HCT116 (cell line): ENCODE measurements around the gene TGFBRAP1. TPM values are rescaled to one million over a fixed set of nuclear protein-coding genes. Genes with fewer than 3 reads are reported as not detected.

Source experiments
- ATAC-seq: fragments of 200-7000 bp; cut with Tn5 transposase; 2 replicates; pipeline ENCODE4 v1.9.1; 2020; ENCODE audit warnings: mild to moderate bottlenecking, moderate library complexity
- BruUV-seq: library from RNA; stranded (reverse); fragments of 400-500 nt; replicated peaks from 2 replicates; lab custom pipeline; 2021; lab: Mats Ljungman, UMichigan
- CTCF ChIA-PET: fragments of 300-600 bp; sonication (Branson Sonifier 250); formaldehyde crosslinking; loops from one replicate; lab custom pipeline; 2021; ENCODE audit warnings: antibody characterized with exemption; lab: Charles Lee
- POLR2A ChIA-PET: fragments of 300-600, 350-600 bp; sonication (Branson Sonifier 250); formaldehyde crosslinking; loops from one replicate; lab custom pipeline; 2021; ENCODE audit warnings: antibody characterized with exemption; lab: Charles Lee
- RAD21 ChIA-PET, 2 experiments: fragments of 300-600 bp; sonication (Branson Sonifier 250); formaldehyde crosslinking; loops; one replicate each; lab custom pipeline; 2023; ENCODE audit warnings: low total read pairs in 2 of 2; ENCODE audit not compliant: uncharacterized antibody in 2 of 2, unreplicated experiment in 2 of 2, low non-redundant PET in 1 of 2; lab: Charles Lee
- DNase-seq: peaks from one replicate; pipeline ENCODE4 v3.0.0-alpha.2; 2010; ENCODE audit warnings: low read depth, low spot score
- H2AFZ ChIP-seq: fragments of 200-600 bp; shearing (Covaris generic), sonication (generic); 2 replicates; pipeline ENCODE4 v1.6.1; 2017; ENCODE audit warnings: low read depth, mixed run types, mixed read lengths, antibody characterized with exemption, low read length; ENCODE audit not compliant: poor library complexity, severe bottlenecking
- H3K27ac ChIP-seq: 2 replicates; pipeline ENCODE4 v1.5.1; 2012; ENCODE audit warnings: low read depth, low read length
- H3K27me3 ChIP-seq: fragments of 200-600 bp; sonication (generic); 2 replicates; pipeline ENCODE4 v1.6.1; 2016; ENCODE audit warnings: mixed run types, low read length, mixed read lengths; ENCODE audit not compliant: insufficient read depth
- H3K36me3 ChIP-seq, 2 experiments: fragments of 200-500 bp in 1 of 2; fragments of 200-600 bp in 1 of 2; sonication (Bioruptor generic) in 1 of 2; sonication (generic) in 1 of 2; 2 replicates each; pipeline versions ENCODE4 v1.5.1 to v1.6.1; 2014 to 2016; ENCODE audit warnings: low read length in 2 of 2, inconsistent platforms in 1 of 2, mixed read lengths in 1 of 2, mixed run types in 1 of 2; ENCODE audit not compliant: insufficient read depth in 2 of 2, control insufficient read depth in 1 of 2
- H3K4me1 ChIP-seq, 2 experiments: fragments of 200-600 bp in 1 of 2; sonication (generic) in 1 of 2; 2 replicates each; pipeline versions ENCODE4 v1.5.1 to v1.6.1; 2012 to 2017; ENCODE audit warnings: low read length in 2 of 2, inconsistent platforms in 1 of 2, mild to moderate bottlenecking in 1 of 2, mixed read lengths in 1 of 2, mixed run types in 1 of 2, moderate library complexity in 1 of 2; ENCODE audit not compliant: insufficient read depth in 2 of 2, control insufficient read depth in 1 of 2
- H3K4me2 ChIP-seq: fragments of 200-600 bp; sonication (generic); 2 replicates; pipeline ENCODE4 v1.6.1; 2017; ENCODE audit warnings: mixed run types, low read length, mixed read lengths
- H3K4me3 ChIP-seq, 2 experiments: fragments of 200-600 bp in 1 of 2; sonication (generic) in 1 of 2; replicated peaks in 1 of 2; 2 replicates each; pipeline ENCODE4 v1.5.1; 2011 to 2016; ENCODE audit warnings: low read length in 2 of 2, control low read depth in 1 of 2, low read depth in 1 of 2, mild to moderate bottlenecking in 1 of 2, mixed read lengths in 1 of 2, mixed run types in 1 of 2
- H3K79me2 ChIP-seq: fragments of 200-600 bp; sonication (generic); 2 replicates; pipeline ENCODE4 v1.6.1; 2017; ENCODE audit warnings: mild to moderate bottlenecking, mixed run types, low read length, moderate library complexity, mixed read lengths; ENCODE audit not compliant: insufficient read depth
- H3K9ac ChIP-seq: fragments of 200-600 bp; sonication (generic); 2 replicates; pipeline ENCODE4 v1.6.1; 2016; ENCODE audit warnings: low read length, mixed read lengths
- H3K9me2 ChIP-seq: fragments of 200-600 bp; sonication (generic), shearing (Covaris generic); 2 replicates; pipeline ENCODE4 v1.6.1; 2017; ENCODE audit warnings: mixed run types, mild to moderate bottlenecking, moderate library complexity; ENCODE audit not compliant: insufficient read depth
- H3K9me3 ChIP-seq, 2 experiments: fragments of 200-500 bp in 1 of 2; fragments of 200-600 bp in 1 of 2; sonication (Bioruptor generic) in 1 of 2; sonication (generic) in 1 of 2; 2 replicates each; pipeline ENCODE4 v1.6.1; 2014 to 2017; ENCODE audit warnings: low read length in 2 of 2, mixed read lengths in 2 of 2, inconsistent platforms in 1 of 2, low read depth in 1 of 2, mild to moderate bottlenecking in 1 of 2, mixed run types in 1 of 2, moderate library complexity in 1 of 2; ENCODE audit not compliant: control insufficient read depth in 1 of 2, insufficient read depth in 1 of 2
- H4K20me1 ChIP-seq: fragments of 200-600 bp; sonication (generic), shearing (Covaris generic); 2 replicates; pipeline ENCODE4 v1.6.1; 2017; ENCODE audit warnings: mixed run types, mild to moderate bottlenecking, moderate library complexity; ENCODE audit not compliant: insufficient read depth
- ATF3 ChIP-seq: IDR thresholded peaks from 2 replicates; pipeline ENCODE4 v1.6.1; 2012
- CBX3 ChIP-seq: IDR thresholded peaks from 2 replicates; pipeline ENCODE4 v1.6.1; 2012; ENCODE audit warnings: low read depth
- CEBPB ChIP-seq: IDR thresholded peaks from 2 replicates; pipeline ENCODE4 v1.6.1; 2012; ENCODE audit warnings: low read depth
- CTCF ChIP-seq, 3 experiments: fragments of 200-600 bp in 1 of 3; sonication (generic) in 1 of 3; IDR thresholded peaks in 2 of 3; conservative IDR thresholded peaks in 1 of 3; 2 replicates each; pipeline ENCODE4 v1.5.1; 2012 to 2017; ENCODE audit warnings: low read depth in 2 of 3, low read length in 2 of 3, antibody characterized with exemption in 1 of 3, borderline replicate concordance in 1 of 3, control low read depth in 1 of 3, mild to moderate bottlenecking in 1 of 3, mixed read lengths in 1 of 3, mixed run types in 1 of 3, moderate library complexity in 1 of 3; ENCODE audit not compliant: insufficient read depth in 1 of 3
- EGR1 ChIP-seq: IDR thresholded peaks from 2 replicates; pipeline ENCODE4 v1.6.1; 2012; ENCODE audit warnings: low read depth
- ELF1 ChIP-seq: IDR thresholded peaks from 2 replicates; pipeline ENCODE4 v1.6.1; 2012; ENCODE audit warnings: low read depth, borderline replicate concordance
- EZH2 ChIP-seq: fragments of 200-600 bp; sonication (generic); IDR thresholded peaks from 2 replicates; pipeline ENCODE4 v1.6.1; 2017; ENCODE audit warnings: antibody characterized with exemption, mixed run types
- FOSL1 ChIP-seq: IDR thresholded peaks from 2 replicates; pipeline ENCODE4 v1.6.1; 2012; ENCODE audit warnings: low read depth
- MAX ChIP-seq: IDR thresholded peaks from 2 replicates; pipeline ENCODE4 v1.6.1; 2012
- POLR2AphosphoS5 ChIP-seq: IDR thresholded peaks from 2 replicates; pipeline ENCODE4 v1.6.1; 2011; ENCODE audit warnings: mild to moderate bottlenecking, low read depth, low read length, moderate library complexity
- REST ChIP-seq: IDR thresholded peaks from 2 replicates; pipeline ENCODE4 v1.6.1; 2012; ENCODE audit warnings: low read depth
- SIN3A ChIP-seq: IDR thresholded peaks from 2 replicates; pipeline ENCODE4 v1.6.1; 2012; ENCODE audit warnings: low read depth
- ZFX ChIP-seq: fragments of 450-650 bp; IDR thresholded peaks from 2 replicates; pipeline ENCODE4 v1.6.1; 2017
- intact Hi-C: fragments of 100-400 bp; cut with micrococcal nuclease; formaldehyde crosslinking; loops from 2 replicates; pipeline ENCODE4 v1.10.0; 2022
- total RNA-seq: library from RNA; stranded (reverse); gene quantifications from one replicate; pipeline ENCODE4 v1.2.1, GENCODE V29; 2021; ENCODE audit not compliant: unreplicated experiment

The TGFBRAP1 gene
- total RNA-seq, 1 experiment from 2014 or later: 18.3 TPM

GRCh38 chr2:105371810-105372209, 42.3 kb upstream of the TGFBRAP1 start:
- peaks cover 29 to 60% of the 10 kb centered on the region in 2 experiments; a peak in 2 of 4 replicates for H3K36me3 ChIP-seq
- ChIA-PET RAD21 (no interaction called here), POLR2A (no interaction called here), CTCF (no interaction called here)
- H3K79me2 ChIP-seq: peaks cover 56% of the 10 kb centered on the region
- no peak overlapping the region for H2AFZ ChIP-seq
- BruUV-seq: no TSS peak
- H3K4me1 ChIP-seq: no peaks in the 10 kb centered on the region
- ATAC-seq: no peak
- H3K9me3 ChIP-seq: no peaks in the 10 kb centered on the region
- no peaks in the 10 kb centered on the region for H4K20me1 ChIP-seq
- no peak overlapping the region for H3K27ac ChIP-seq
- TF ChIP-seq ATF3 (no peak), EGR1 (no peak), FOSL1 (no peak), EZH2 (no peak), ZFX (no peak), CTCF (IDR thresholded peaks at IDR 0.05 in 2 of 3, conservative IDR thresholded peaks at IDR 0.05 in 1 of 3; ENCODE audit: borderline replicate concordance in 1 of 3, insufficient read depth in 1 of 3, low read depth in 2 of 3, low read length in 2 of 3) (no peak)
- intact Hi-C loops: no loop called here
- no peak for DNase-seq
- no peak overlapping the region for H3K9ac ChIP-seq
- no peaks in the 10 kb centered on the region for H3K9me2 ChIP-seq
- H3K4me2 ChIP-seq: no peak overlapping the region
- H3K4me3 ChIP-seq: no peak overlapping the region
- no peaks in the 10 kb centered on the region for H3K27me3 ChIP-seq

GRCh38 chr2:105371156-105371555, 41.6 kb upstream of the TGFBRAP1 start:
- Histone ChIP-seq H2AFZ (no peak overlapping the region), H3K4me3 (no peak overlapping the region), H3K27ac (no peak overlapping the region), H3K27me3 (no peaks in the 10 kb centered on the region), H3K36me3 (peaks cover 27 to 54% of the 10 kb centered on the region in 2 experiments; a peak in 2 of 4 replicates), H3K4me1 (no peaks in the 10 kb centered on the region), H3K9me3 (no peaks in the 10 kb centered on the region), H3K9me2 (no peaks in the 10 kb centered on the region), H4K20me1 (no peaks in the 10 kb centered on the region), H3K9ac (no peak overlapping the region), H3K79me2 (peaks cover 49% of the 10 kb centered on the region), H3K4me2 (no peak overlapping the region)
- no TSS peak for BruUV-seq
- ATAC-seq (no peak), DNase-seq (no peak)
- CTCF ChIA-PET: interaction anchor here (1.2 kb wide), 1 partner anchor 150 kb away, joined by 5 read pairs; no protein-coding TSS in a partner anchor
- POLR2A ChIA-PET: no interaction called here
- RAD21 ChIA-PET: no interaction called here
- intact Hi-C loops: no loop called here
- no peak for TF ChIP-seq CEBPB
- no peak for TF ChIP-seq POLR2AphosphoS5
- no peak for TF ChIP-seq ELF1
- no peak for TF ChIP-seq REST
- TF ChIP-seq FOSL1: no peak
- no peak for TF ChIP-seq SIN3A
- no peak for TF ChIP-seq ZFX
- TF ChIP-seq CBX3: no peak
- no peak for TF ChIP-seq MAX
